ENCODE measurements around the gene TTLL11.
A peak's percentile ranks its signal among the peaks of the same experiment; 100 is the strongest.

Gene TTLL11

GRCh38 chr9:122116040-122116439, 22.9 kb upstream of the TTLL11 start:
- no peaks in the 10 kb centered on the region for H3K36me3 ChIP-seq
- no peaks in the 10 kb centered on the region for H3K9me3 ChIP-seq (ENCODE audit: severe bottlenecking)
- DNase-seq, result no peak
- H3K27me3 ChIP-seq (ENCODE audit: insufficient read depth, low read depth, severe bottlenecking), result no peaks in the 10 kb centered on the region
- no peak overlapping the region for H3K4me3 ChIP-seq (ENCODE audit: low read depth, low read length)
- no peak overlapping the region for H3K27ac ChIP-seq
- TF ChIP-seq CTCF (IDR thresholded peaks at IDR 0.05; ENCODE audit: low read depth, low read length), result no peak

GRCh38 chr9:122115176-122116035, 22.3 kb upstream of the TTLL11 start:
- no peaks in the 10 kb centered on the region for H3K27me3 ChIP-seq (ENCODE audit: insufficient read depth, low read depth, severe bottlenecking)
- no peaks in the 10 kb centered on the region for H3K36me3 ChIP-seq
- no peak for DNase-seq
- H3K9me3 ChIP-seq (ENCODE audit: severe bottlenecking), result no peaks in the 10 kb centered on the region
- H3K27ac ChIP-seq, result no peak overlapping the region
- TF ChIP-seq CTCF (IDR thresholded peaks at IDR 0.05; ENCODE audit: low read depth, low read length), result no peak
- H3K4me3 ChIP-seq (ENCODE audit: low read depth, low read length), result no peak overlapping the region

GRCh38 chr9:122113574-122113973, 20.5 kb upstream of the TTLL11 start:
- no peak for TF ChIP-seq CTCF (IDR thresholded peaks at IDR 0.05; ENCODE audit: low read depth, low read length)
- no peaks in the 10 kb centered on the region for H3K9me3 ChIP-seq (ENCODE audit: severe bottlenecking)
- peak overlapping the region; percentile 6; the same call in 1 of the 2 replicates for H3K27ac ChIP-seq
- H3K36me3 ChIP-seq, result no peaks in the 10 kb centered on the region
- no peak overlapping the region for H3K4me3 ChIP-seq (ENCODE audit: low read depth, low read length)
- peak; percentile 66 for DNase-seq
- H3K27me3 ChIP-seq (ENCODE audit: insufficient read depth, low read depth, severe bottlenecking), result no peaks in the 10 kb centered on the region

GRCh38 chr9:122112238-122112637, 19.1 kb upstream of the TTLL11 start:
- TF ChIP-seq CTCF (IDR thresholded peaks at IDR 0.05; ENCODE audit: low read depth, low read length), result no peak
- no peak for DNase-seq
- Histone ChIP-seq H3K9me3 (ENCODE audit: severe bottlenecking) (no peaks in the 10 kb centered on the region), H3K4me3 (ENCODE audit: low read depth, low read length) (no peak overlapping the region), H3K36me3 (no peaks in the 10 kb centered on the region), H3K27ac (no peak overlapping the region), H3K27me3 (ENCODE audit: insufficient read depth, low read depth, severe bottlenecking) (no peaks in the 10 kb centered on the region)

- Histone ChIP-seq H3K9me3 (ENCODE audit: severe bottlenecking) (no peaks in the 10 kb centered on the region), H3K27ac (no peak overlapping the region), H3K27me3 (ENCODE audit: insufficient read depth, low read depth, severe bottlenecking) (no peaks in the 10 kb centered on the region), H3K4me3 (ENCODE audit: low read depth, low read length) (no peak overlapping the region), H3K36me3 (no peaks in the 10 kb centered on the region)
- TF ChIP-seq CTCF (IDR thresholded peaks at IDR 0.05; ENCODE audit: low read depth, low read length), result no peak
- no peak for DNase-seq
Measured at GRCh38 chr9:122111413-122112085, 18.4 kb upstream of the TTLL11 start.

All from WERI-Rb-1 (cell line).